Effector memory CD8-positive, alpha-beta T cell (primary cell): ENCODE data around the gene FBXO34.

Experiments
- ATAC-seq: fragments of 150-1000 bp; cut with Tn5 transposase; replicated peaks from 2 replicates; pipeline ENCODE4 v1.10.0; 2021; ENCODE audit warnings: mild to moderate bottlenecking, moderate library complexity
- DNase-seq, 3 experiments: peaks; one replicate each; pipeline ENCODE4 v3.0.0; 2021
- H3K27ac Mint-ChIP-seq, 2 donors: one replicate each; pipeline ENCODE4 v1.8.0; 2022; ENCODE audit warnings: mild to moderate bottlenecking in 2 of 2, mixed read lengths in 2 of 2, moderate library complexity in 2 of 2
- H3K27me3 Mint-ChIP-seq, 2 donors: one replicate each; pipeline ENCODE4 v1.8.0; 2022; ENCODE audit warnings: mixed read lengths in 2 of 2
- H3K36me3 Mint-ChIP-seq: one replicate; pipeline ENCODE4 v1.8.0; 2022; ENCODE audit warnings: mild to moderate bottlenecking, moderate library complexity, mixed read lengths; ENCODE audit not compliant: insufficient read depth
- H3K4me1 Mint-ChIP-seq, 2 donors: one replicate each; pipeline ENCODE4 v1.8.0; 2022; ENCODE audit warnings: low read depth in 2 of 2, mixed read lengths in 2 of 2
- H3K4me3 Mint-ChIP-seq, 2 donors: one replicate each; pipeline ENCODE4 v1.8.0; 2022; ENCODE audit warnings: mild to moderate bottlenecking in 2 of 2, mixed read lengths in 2 of 2, moderate library complexity in 2 of 2
- H3K9me3 Mint-ChIP-seq, 2 donors: one replicate each; pipeline ENCODE4 v1.8.0; 2022; ENCODE audit warnings: mixed read lengths in 2 of 2

FBXO34 gene

GRCh38 chr14:55348766-55349453 lies 77.7 kb downstream of the FBXO34 start:
- no peaks in the 10 kb centered on the region for H3K27me3 Mint-ChIP-seq
- H3K36me3 Mint-ChIP-seq: peaks cover 6% of the 10 kb centered on the region
- no peaks in the 10 kb centered on the region for H3K9me3 Mint-ChIP-seq
- peak overlapping the region; percentile 41 to 87 for H3K27ac Mint-ChIP-seq
- no peak for DNase-seq
- ATAC-seq: no peak
- H3K4me1 Mint-ChIP-seq: peaks cover 23 to 56% of the 10 kb centered on the region in 2 donors
- H3K4me3 Mint-ChIP-seq: peak overlapping the region; percentile 6 to 21

GRCh38 chr14:55349565-55349964 lies 78.3 kb downstream of the FBXO34 start:
- H3K4me1 Mint-ChIP-seq: peaks cover 28 to 54% of the 10 kb centered on the region in 2 donors
- no peaks in the 10 kb centered on the region for H3K27me3 Mint-ChIP-seq
- peak overlapping the region; percentile 41 to 87 for H3K27ac Mint-ChIP-seq
- H3K4me3 Mint-ChIP-seq: peak overlapping the region in 1 of 2 donors; percentile 21
- H3K9me3 Mint-ChIP-seq: no peaks in the 10 kb centered on the region
- no peak for DNase-seq
- no peak for ATAC-seq
- H3K36me3 Mint-ChIP-seq: peaks cover 8% of the 10 kb centered on the region

DNA sequence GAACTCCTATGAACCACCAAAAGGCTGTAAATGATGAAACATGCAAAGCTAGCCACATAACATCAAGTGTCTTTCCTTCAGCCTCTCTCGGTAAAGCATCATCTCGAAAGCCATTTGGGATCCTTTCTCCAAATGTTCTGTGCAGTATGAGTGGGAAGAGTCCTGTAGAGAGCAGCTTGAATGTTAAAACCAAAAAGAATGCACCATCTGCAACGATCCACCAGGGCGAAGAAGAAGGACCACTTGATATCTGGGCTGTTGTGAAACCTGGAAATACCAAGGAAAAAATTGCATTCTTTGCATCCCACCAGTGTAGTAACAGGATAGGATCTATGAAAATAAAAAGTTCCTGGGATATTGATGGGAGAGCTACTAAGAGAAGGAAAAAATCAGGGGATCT lies 79.2 kb downstream of the FBXO34 start:
- Mint-ChIP-seq H3K4me1 (peaks cover 24 to 47% of the 10 kb centered on the region in 2 donors), H3K9me3 (no peaks in the 10 kb centered on the region), H3K36me3 (peaks cover 8% of the 10 kb centered on the region), H3K27ac (peak overlapping the region in 1 of 2 donors; percentile 87), H3K4me3 (no peak overlapping the region), H3K27me3 (no peaks in the 10 kb centered on the region)
- no peak for ATAC-seq
- no peak for DNase-seq

DNA sequence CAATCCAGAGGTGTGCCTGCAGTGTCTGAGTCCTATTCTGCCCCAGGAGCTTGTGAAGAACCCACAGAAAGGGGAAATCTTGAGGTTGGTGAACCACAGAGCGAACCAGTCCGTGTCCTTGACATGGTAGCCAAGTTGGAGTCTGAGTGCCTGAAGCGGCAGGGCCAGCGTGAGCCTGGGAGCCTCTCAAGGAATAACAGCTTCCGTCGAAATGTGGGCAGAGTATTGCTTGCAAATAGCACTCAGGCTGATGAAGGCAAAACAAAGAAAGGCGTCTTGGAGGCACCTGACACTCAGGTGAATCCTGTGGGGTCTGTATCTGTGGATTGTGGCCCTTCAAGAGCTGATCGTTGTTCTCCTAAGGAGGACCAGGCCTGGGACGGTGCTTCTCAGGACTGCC lies 79.9 kb downstream of the FBXO34 start:
- Mint-ChIP-seq H3K4me1 (peaks cover 22 to 41% of the 10 kb centered on the region in 2 donors), H3K36me3 (peaks cover 8% of the 10 kb centered on the region), H3K27ac (peak overlapping the region; percentile 59 to 87), H3K4me3 (no peak overlapping the region), H3K27me3 (no peaks in the 10 kb centered on the region), H3K9me3 (no peaks in the 10 kb centered on the region)
- ATAC-seq: no peak
- DNase-seq: no peak

- peak overlapping the region in 1 of 2 donors; percentile 59 for H3K27ac Mint-ChIP-seq
- H3K9me3 Mint-ChIP-seq: no peaks in the 10 kb centered on the region
- H3K36me3 Mint-ChIP-seq: peaks cover 8% of the 10 kb centered on the region
- peaks cover 19 to 32% of the 10 kb centered on the region in 2 donors for H3K4me1 Mint-ChIP-seq
- DNase-seq: no peak
- no peak for ATAC-seq
- H3K27me3 Mint-ChIP-seq: no peaks in the 10 kb centered on the region
- H3K4me3 Mint-ChIP-seq: no peak overlapping the region
Measured at GRCh38 chr14:55352201-55352600, 81.0 kb downstream of the FBXO34 start.

DNA sequence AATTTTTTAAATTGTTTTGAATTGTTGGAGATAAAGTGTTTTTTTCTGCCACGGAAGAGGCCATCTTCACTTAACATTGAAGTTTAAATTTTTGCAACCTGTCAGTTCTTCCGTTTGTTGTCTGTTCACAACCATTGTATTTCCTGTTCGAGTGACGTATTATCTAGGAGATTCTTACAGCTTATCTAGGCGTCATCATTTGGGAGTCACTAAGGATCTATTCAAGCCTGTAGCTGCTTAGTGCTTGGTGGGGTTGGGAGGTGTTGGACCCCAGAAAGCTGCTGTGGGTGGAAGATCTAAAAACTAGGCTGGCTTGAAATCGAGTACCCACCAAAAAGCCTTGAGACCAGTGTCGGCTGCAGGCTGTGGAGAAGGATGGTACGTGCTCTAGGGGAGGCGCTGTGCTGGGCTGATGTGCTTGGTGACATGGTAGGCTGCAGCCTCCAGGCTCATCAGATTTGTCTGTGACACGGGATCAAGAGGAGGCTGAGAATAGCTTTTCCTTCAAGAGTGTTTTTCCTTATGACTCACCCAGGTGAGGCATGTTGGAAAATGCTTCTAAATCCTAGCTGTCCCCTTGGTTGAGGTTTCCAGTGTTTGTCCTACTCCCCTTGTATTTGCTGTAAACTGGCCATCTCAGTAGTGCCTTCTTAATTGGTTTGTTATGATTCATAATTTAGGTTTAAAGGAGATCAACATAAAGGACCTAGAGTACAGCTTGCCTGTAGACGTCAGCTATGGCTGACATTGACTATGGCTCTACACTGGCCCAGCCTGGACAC lies 82.7 kb downstream of the FBXO34 start:
- peak; percentile 63 for ATAC-seq
- H3K27ac Mint-ChIP-seq: peak overlapping the region; percentile 92 to 95
- peak overlapping the region; percentile 69 to 78 for H3K4me3 Mint-ChIP-seq
- peaks cover 8% of the 10 kb centered on the region for H3K36me3 Mint-ChIP-seq
- no peak for DNase-seq
- H3K9me3 Mint-ChIP-seq: no peaks in the 10 kb centered on the region
- H3K27me3 Mint-ChIP-seq: no peaks in the 10 kb centered on the region
- peaks cover 14 to 17% of the 10 kb centered on the region in 2 donors for H3K4me1 Mint-ChIP-seq

GRCh38 chr14:55354500-55354899 lies 83.3 kb downstream of the FBXO34 start:
- peak; percentile 63 to 67 (median 64) for DNase-seq
- Mint-ChIP-seq H3K27me3 (no peaks in the 10 kb centered on the region), H3K27ac (peak overlapping the region; percentile 92 to 95), H3K4me1 (peaks cover 12 to 13% of the 10 kb centered on the region in 2 donors), H3K36me3 (peaks cover 8% of the 10 kb centered on the region), H3K4me3 (peak overlapping the region; percentile 69 to 78), H3K9me3 (no peaks in the 10 kb centered on the region)
- ATAC-seq: peak; percentile 91

- H3K36me3 Mint-ChIP-seq: peaks cover 5% of the 10 kb centered on the region
- ATAC-seq (no peak), DNase-seq (no peak)
- no peak overlapping the region for H3K4me3 Mint-ChIP-seq
- H3K27me3 Mint-ChIP-seq: no peaks in the 10 kb centered on the region
- H3K9me3 Mint-ChIP-seq: no peaks in the 10 kb centered on the region
- no peak overlapping the region for H3K27ac Mint-ChIP-seq
- peaks cover 12 to 13% of the 10 kb centered on the region in 2 donors for H3K4me1 Mint-ChIP-seq
Measured at GRCh38 chr14:55355922-55356321, 84.7 kb downstream of the FBXO34 start.

DNA sequence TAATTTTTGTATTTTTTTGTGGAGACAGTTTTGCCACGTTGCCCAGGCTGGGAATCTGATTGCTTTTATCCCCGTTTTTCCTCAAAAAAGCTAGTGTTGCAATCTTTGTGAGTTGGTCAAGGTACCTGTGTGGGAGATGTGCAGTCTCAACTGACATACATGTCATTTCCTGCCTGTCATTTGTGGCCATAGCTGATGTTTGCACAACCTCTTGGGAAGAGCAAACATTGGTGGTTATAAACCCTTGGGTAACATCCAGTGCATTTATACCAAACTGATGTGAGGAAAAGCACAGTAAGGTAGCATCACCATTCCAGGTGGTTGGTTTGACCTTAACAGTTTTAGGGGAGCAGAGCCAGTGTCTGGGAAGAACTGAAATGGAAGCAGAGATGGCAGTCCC lies 85.7 kb downstream of the FBXO34 start:
- no peaks in the 10 kb centered on the region for H3K27me3 Mint-ChIP-seq
- H3K36me3 Mint-ChIP-seq: peaks cover 5% of the 10 kb centered on the region
- no peak overlapping the region for H3K27ac Mint-ChIP-seq
- H3K4me1 Mint-ChIP-seq: peaks cover 12 to 13% of the 10 kb centered on the region in 2 donors
- H3K4me3 Mint-ChIP-seq: no peak overlapping the region
- ATAC-seq (no peak), DNase-seq (no peak)
- H3K9me3 Mint-ChIP-seq: no peaks in the 10 kb centered on the region

GRCh38 chr14:55359307-55359706 lies 88.1 kb downstream of the FBXO34 start:
- Mint-ChIP-seq H3K4me1 (peaks cover 5 to 6% of the 10 kb centered on the region in 2 donors), H3K36me3 (peaks cover 13% of the 10 kb centered on the region), H3K9me3 (no peaks in the 10 kb centered on the region)

GRCh38 chr14:55361190-55361589 lies 90.0 kb downstream of the FBXO34 start:
- Mint-ChIP-seq H3K4me1 (no peaks in the 10 kb centered on the region), H3K27me3 (no peaks in the 10 kb centered on the region), H3K9me3 (no peaks in the 10 kb centered on the region), H3K27ac (peak overlapping the region in 1 of 2 donors; percentile 7), H3K4me3 (no peak overlapping the region), H3K36me3 (peaks cover 21% of the 10 kb centered on the region)
- ATAC-seq (no peak), DNase-seq (no peak)

More at GRCh38 chr14:55359307-55359706, 88.1 kb downstream of the FBXO34 start:
- ATAC-seq (no peak), DNase-seq (no peak)
- Mint-ChIP-seq H3K27me3 (no peaks in the 10 kb centered on the region), H3K27ac (peak overlapping the region in 1 of 2 donors; percentile 85), H3K4me3 (no peak overlapping the region)

DNA sequence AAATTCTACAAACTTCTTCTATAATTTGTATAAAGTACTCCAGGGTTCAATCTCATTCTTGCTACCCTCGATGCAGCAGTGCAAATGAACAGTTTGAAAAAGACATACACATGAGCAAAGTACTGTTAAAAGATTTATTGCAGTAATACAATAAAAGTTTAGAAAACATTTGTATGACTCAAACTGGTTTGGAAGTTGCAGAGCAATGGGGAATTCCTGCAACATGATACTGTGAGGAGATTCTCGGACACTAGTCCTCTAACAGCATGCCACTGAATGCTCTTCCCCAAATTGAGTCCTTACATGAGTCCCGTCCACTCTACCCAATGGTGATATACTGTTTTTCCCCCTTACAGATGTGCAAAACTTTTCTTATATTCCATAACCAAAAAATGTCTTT lies 95.0 kb downstream of the FBXO34 start:
- Mint-ChIP-seq H3K27ac (no peak overlapping the region), H3K36me3 (peaks cover 35% of the 10 kb centered on the region), H3K27me3 (no peaks in the 10 kb centered on the region), H3K4me1 (no peaks in the 10 kb centered on the region), H3K4me3 (no peak overlapping the region), H3K9me3 (no peaks in the 10 kb centered on the region)
- ATAC-seq (no peak), DNase-seq (no peak)

- H3K9me3 Mint-ChIP-seq: no peaks in the 10 kb centered on the region
- no peaks in the 10 kb centered on the region for H3K27me3 Mint-ChIP-seq
- H3K36me3 Mint-ChIP-seq: peaks cover 29% of the 10 kb centered on the region
- DNase-seq (no peak), ATAC-seq (no peak)
- peaks cover 10 to 14% of the 10 kb centered on the region in 2 donors for H3K4me1 Mint-ChIP-seq
- no peak overlapping the region for H3K4me3 Mint-ChIP-seq
- H3K27ac Mint-ChIP-seq: peak overlapping the region in 1 of 2 donors; percentile 51
Measured at GRCh38 chr14:55370883-55371455, 99.7 kb downstream of the FBXO34 start.
